HepG2 (cell line): Measurements from ENCODE around the gene ZNF212. TPM values are rescaled to one million over a fixed set of nuclear protein-coding genes. Genes with fewer than 3 reads are reported as not detected.
A peak's percentile ranks its signal among the peaks of the same experiment; 100 is the strongest.

Experiments used
- CTCF ChIP-seq: sonication (generic); formaldehyde crosslinking; IDR thresholded peaks from 2 replicates; pipeline ENCODE4 v1.5.0; 2020; ENCODE audit warnings: mild to moderate bottlenecking, missing genetic modification reagents, moderate library complexity
- ISL2 ChIP-seq: sonication (generic); formaldehyde crosslinking; IDR thresholded peaks from 2 replicates; pipeline ENCODE4 v1.5.0; 2020; ENCODE audit warnings: missing genetic modification reagents
- RBM39 ChIP-seq: fragments of 200-400 bp; formaldehyde crosslinking; IDR thresholded peaks from one replicate; pipeline ENCODE4 v1.6.1; 2018; ENCODE audit warnings: antibody characterized with exemption, mild to moderate bottlenecking, low read depth, low read length; ENCODE audit not compliant: poor library complexity, severe bottlenecking
- SP2 ChIP-seq: sonication (generic); formaldehyde crosslinking; IDR thresholded peaks from 2 replicates; pipeline ENCODE4 v1.5.1; 2020; ENCODE audit warnings: mild to moderate bottlenecking, missing genetic modification reagents
- TARDBP ChIP-seq: sonication (generic); formaldehyde crosslinking; IDR thresholded peaks from 2 replicates; pipeline ENCODE4 v1.8.0; 2022; ENCODE audit warnings: mild to moderate bottlenecking, missing genetic modification reagents
- XRCC5 ChIP-seq: fragments of 200-400 bp; formaldehyde crosslinking; optimal IDR thresholded peaks from 2 replicates; pipeline ENCODE3; 2017; ENCODE audit warnings: mild to moderate bottlenecking, low read length
- ZBTB44 ChIP-seq: sonication (generic); formaldehyde crosslinking; IDR thresholded peaks from 2 replicates; pipeline ENCODE4 v1.4.0; 2020; ENCODE audit warnings: missing genetic modification reagents
- ZNF512B ChIP-seq: sonication (generic); formaldehyde crosslinking; IDR thresholded peaks from 2 replicates; pipeline ENCODE4 v1.5.1; 2020; ENCODE audit warnings: missing genetic modification reagents, mild to moderate bottlenecking, borderline replicate concordance
- polyA plus RNA-seq, 8 experiments: library from polyadenylated mRNA; depleted of rRNA in 3 of 8; stranded (reverse) in 7 of 8; unstranded in 1 of 8; fragments of >200 nt; fragmentation: Illumina TruSeq in 4 of 8; extraction: Trizol in 4 of 8; gene quantifications; 2 replicates each; pipeline versions ENCODE4 v1.2.1 to v1.2.3, GENCODE V29; 2011 to 2016; ENCODE audit warnings: low read depth in 4 of 8, missing spikeins in 1 of 8, mixed read lengths in 1 of 8; ENCODE audit not compliant: insufficient read depth in 1 of 8
- total RNA-seq, 5 experiments: library from RNA; depleted of rRNA; stranded (reverse); fragments of >200 nt; fragmentation: Illumina TruSeq; extraction: Trizol; gene quantifications; 2 replicates each; pipeline ENCODE4 v1.2.3, GENCODE V29; 2016; ENCODE audit warnings: low read depth in 1 of 5
- TF ChIP-seq, protein P1 (sequence below): sonication (generic); formaldehyde crosslinking; IDR thresholded peaks from 2 replicates; pipeline ENCODE4 v1.8.0; 2023; ENCODE audit warnings: mild to moderate bottlenecking, missing genetic modification reagents
- TF ChIP-seq, protein P2 (sequence below): sonication (generic); formaldehyde crosslinking; IDR thresholded peaks from 2 replicates; pipeline ENCODE4 v1.4.0; 2020; ENCODE audit warnings: missing genetic modification reagents, borderline replicate concordance
- TF ChIP-seq, protein P3 (sequence below): sonication (generic); formaldehyde crosslinking; IDR thresholded peaks from 2 replicates; pipeline ENCODE4 v1.4.0; 2020; ENCODE audit warnings: missing genetic modification reagents

The ZNF212 gene
- total and polyA plus RNA-seq, 2 of the 13 experiments (the other 11 are each of a cell fraction or from before 2014, with no cell fraction given), result 2.6 to 3.8 TPM

DNA sequence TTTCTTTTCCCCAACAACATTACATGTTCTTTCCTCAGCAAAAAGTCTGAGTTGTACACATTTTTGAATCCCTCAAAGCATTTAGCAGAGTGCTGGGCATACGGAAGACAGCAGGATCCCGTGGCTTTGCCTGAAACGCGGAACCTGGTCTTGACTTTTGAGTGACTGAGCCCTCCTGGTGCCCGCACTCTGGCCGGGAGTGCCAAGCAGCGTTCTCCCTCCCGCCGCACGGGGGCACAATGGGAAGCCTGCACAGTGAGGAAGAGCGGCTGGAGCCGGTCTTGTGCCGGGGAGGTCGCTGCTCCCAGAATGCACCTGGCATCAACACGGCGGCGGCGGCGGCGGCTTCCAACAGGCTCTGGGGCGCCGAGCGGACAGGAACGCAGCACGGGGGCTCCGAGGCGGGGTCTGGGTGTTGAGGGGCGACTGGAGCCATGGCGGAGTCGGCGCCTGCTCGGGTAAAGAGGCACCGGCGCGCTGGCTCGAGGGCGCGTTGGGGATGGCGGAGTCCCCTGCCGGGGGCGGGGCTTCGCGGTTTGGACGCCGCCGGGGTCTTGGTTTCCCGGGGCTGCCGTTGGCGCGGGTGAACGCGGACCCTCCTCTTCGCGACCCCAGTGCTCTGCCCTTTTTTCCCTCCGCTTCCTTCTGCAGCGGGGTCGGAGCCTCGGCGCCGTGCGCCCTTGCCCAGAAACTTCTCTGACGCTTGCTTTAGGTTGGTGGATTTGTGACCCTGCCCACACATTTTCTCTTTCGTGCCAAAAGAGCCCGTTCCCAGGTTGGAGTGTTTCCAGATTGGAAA lies at the start of gene ZNF212 (continued):
- 0 out of 2 replicates have a peak, but pooled peaks have one; percentile 47 for TF ChIP-seq ZBTB44
- peak; percentile 2; the same call in 1 of the 2 replicates for TF ChIP-seq ZNF512B (CRISPR knock-in tag)
- no peak for TF ChIP-seq SP2 (CRISPR knock-in tag)
- TF ChIP-seq, protein P1, sequence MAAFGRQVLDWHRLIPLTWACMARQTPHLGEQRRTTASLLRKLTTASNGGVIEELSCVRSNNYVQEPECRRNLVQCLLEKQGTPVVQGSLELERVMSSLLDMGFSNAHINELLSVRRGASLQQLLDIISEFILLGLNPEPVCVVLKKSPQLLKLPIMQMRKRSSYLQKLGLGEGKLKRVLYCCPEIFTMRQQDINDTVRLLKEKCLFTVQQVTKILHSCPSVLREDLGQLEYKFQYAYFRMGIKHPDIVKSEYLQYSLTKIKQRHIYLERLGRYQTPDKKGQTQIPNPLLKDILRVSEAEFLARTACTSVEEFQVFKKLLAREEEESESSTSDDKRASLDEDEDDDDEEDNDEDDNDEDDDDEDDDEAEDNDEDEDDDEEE (CRISPR knock-in tag), result peak; percentile 84
- peak; percentile 60 for TF ChIP-seq RBM39
- TF ChIP-seq XRCC5, result peak; percentile 97
- TF ChIP-seq, protein P2, sequence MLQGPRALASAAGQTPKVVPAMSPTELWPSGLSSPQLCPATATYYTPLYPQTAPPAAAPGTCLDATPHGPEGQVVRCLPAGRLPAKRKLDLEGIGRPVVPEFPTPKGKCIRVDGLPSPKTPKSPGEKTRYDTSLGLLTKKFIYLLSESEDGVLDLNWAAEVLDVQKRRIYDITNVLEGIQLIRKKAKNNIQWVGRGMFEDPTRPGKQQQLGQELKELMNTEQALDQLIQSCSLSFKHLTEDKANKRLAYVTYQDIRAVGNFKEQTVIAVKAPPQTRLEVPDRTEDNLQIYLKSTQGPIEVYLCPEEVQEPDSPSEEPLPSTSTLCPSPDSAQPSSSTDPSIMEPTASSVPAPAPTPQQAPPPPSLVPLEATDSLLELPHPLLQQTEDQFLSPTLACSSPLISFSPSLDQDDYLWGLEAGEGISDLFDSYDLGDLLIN, result no peak
- TF ChIP-seq TARDBP (CRISPR knock-in tag), result peak; percentile 66; the same call in 1 of the 2 replicates
- peak; percentile 99 for TF ChIP-seq CTCF
- TF ChIP-seq, protein P3, sequence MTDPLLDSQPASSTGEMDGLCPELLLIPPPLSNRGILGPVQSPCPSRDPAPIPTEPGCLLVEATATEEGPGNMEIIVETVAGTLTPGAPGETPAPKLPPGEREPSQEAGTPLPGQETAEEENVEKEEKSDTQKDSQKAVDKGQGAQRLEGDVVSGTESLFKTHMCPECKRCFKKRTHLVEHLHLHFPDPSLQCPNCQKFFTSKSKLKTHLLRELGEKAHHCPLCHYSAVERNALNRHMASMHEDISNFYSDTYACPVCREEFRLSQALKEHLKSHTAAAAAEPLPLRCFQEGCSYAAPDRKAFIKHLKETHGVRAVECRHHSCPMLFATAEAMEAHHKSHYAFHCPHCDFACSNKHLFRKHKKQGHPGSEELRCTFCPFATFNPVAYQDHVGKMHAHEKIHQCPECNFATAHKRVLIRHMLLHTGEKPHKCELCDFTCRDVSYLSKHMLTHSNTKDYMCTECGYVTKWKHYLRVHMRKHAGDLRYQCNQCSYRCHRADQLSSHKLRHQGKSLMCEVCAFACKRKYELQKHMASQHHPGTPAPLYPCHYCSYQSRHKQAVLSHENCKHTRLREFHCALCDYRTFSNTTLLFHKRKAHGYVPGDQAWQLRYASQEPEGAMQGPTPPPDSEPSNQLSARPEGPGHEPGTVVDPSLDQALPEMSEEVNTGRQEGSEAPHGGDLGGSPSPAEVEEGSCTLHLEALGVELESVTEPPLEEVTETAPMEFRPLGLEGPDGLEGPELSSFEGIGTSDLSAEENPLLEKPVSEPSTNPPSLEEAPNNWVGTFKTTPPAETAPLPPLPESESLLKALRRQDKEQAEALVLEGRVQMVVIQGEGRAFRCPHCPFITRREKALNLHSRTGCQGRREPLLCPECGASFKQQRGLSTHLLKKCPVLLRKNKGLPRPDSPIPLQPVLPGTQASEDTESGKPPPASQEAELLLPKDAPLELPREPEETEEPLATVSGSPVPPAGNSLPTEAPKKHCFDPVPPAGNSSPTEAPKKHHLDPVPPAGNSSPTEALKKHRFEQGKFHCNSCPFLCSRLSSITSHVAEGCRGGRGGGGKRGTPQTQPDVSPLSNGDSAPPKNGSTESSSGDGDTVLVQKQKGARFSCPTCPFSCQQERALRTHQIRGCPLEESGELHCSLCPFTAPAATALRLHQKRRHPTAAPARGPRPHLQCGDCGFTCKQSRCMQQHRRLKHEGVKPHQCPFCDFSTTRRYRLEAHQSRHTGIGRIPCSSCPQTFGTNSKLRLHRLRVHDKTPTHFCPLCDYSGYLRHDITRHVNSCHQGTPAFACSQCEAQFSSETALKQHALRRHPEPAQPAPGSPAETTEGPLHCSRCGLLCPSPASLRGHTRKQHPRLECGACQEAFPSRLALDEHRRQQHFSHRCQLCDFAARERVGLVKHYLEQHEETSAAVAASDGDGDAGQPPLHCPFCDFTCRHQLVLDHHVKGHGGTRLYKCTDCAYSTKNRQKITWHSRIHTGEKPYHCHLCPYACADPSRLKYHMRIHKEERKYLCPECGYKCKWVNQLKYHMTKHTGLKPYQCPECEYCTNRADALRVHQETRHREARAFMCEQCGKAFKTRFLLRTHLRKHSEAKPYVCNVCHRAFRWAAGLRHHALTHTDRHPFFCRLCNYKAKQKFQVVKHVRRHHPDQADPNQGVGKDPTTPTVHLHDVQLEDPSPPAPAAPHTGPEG (CRISPR knock-in tag), result no peak; the same call in none of the 2 replicates
- peak; percentile 71 for TF ChIP-seq ISL2 (CRISPR knock-in tag)
